HT1080 (cell line): ENCODE results near the gene CTF1. TPM values are rescaled to one million over a fixed set of nuclear protein-coding genes. Genes with fewer than 3 reads are reported as not detected.

Experiments used
- DNase-seq: peaks from one replicate; pipeline ENCODE4 v3.0.0-alpha.2; 2015; ENCODE audit warnings: low read depth
- small RNA-seq: library from RNA; depleted of rRNA; stranded (forward); fragments of <200 nt; gene quantifications from one replicate; pipeline ENCODE3, GENCODE V24; 2014
- total RNA-seq: library from RNA; depleted of rRNA; stranded (reverse); fragments of >200 nt; shearing (Covaris generic); gene quantifications from 2 replicates; pipeline ENCODE4 v1.2.3, GENCODE V29; 2014; rRNA removed

Gene CTF1
- total RNA-seq, 1 experiment from 2014 or later, result not detected

DNA sequence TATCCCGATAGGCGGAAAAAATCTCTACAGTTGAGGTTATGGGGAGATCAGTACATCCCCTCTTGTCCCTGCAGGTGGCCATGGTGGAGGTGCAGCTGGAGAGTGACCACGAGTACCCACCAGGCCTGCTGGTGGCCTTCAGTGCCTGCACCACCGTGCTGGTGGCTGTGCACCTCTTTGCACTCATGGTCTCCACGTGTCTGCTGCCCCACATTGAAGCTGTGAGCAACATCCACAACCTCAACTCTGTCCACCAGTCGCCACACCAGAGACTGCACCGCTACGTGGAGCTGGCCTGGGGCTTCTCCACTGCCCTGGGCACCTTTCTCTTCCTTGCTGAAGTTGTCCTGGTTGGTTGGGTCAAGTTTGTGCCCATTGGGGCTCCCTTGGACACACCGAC is 56.7 kb downstream of the CTF1 start:
- no peak for DNase-seq

Small RNA genes within 50 kb of the gene (small RNA-seq; reads per million reads assigned to genes)
- gene AC135048.1 (not detected), gene MIR4519 (not detected), gene MIR762 (not detected)

Other genes with a start within 250 kb of the CTF1 start
- 11.0 and 26.6 TPM in 2 replicates for gene PRR14, start 245.7 kb upstream of the CTF1 start, total RNA-seq
- 20.0 and 23.1 TPM in 2 replicates for gene FBRS, start 238.2 kb upstream of the CTF1 start, total RNA-seq
- 17.3 and 22.9 TPM in 2 replicates for gene SRCAP, start 197.4 kb upstream of the CTF1 start, total RNA-seq
- gene PHKG2, start 148.2 kb upstream of the CTF1 start, total RNA-seq, result 24.8 and 25.7 TPM in 2 replicates
- gene CFAP119, start 134.6 kb upstream of the CTF1 start, total RNA-seq, result 5.7 and 5.9 TPM in 2 replicates
- gene RNF40, start 134.3 kb upstream of the CTF1 start, total RNA-seq, result 96.2 and 104 TPM in 2 replicates
- 14.5 and 15.9 TPM in 2 replicates for gene ZNF629, start 109.4 kb upstream of the CTF1 start, total RNA-seq
- 42.5 and 56.2 TPM in 2 replicates for gene BCL7C, start 2.5 kb upstream of the CTF1 start, total RNA-seq
- gene FBXL19, start 27.0 kb downstream of the CTF1 start, total RNA-seq, result 61.1 and 70.8 TPM in 2 replicates
- gene ORAI3, start 52.5 kb downstream of the CTF1 start, total RNA-seq, result 9.4 and 10.5 TPM in 2 replicates
- gene SETD1A, start 61.1 kb downstream of the CTF1 start, total RNA-seq, result 3.1 and 5.3 TPM in 2 replicates
- 7.3 and 8.9 TPM in 2 replicates for gene HSD3B7, start 88.6 kb downstream of the CTF1 start, total RNA-seq
- 1.0 and 2.1 TPM in 2 replicates for gene STX1B, start 114.0 kb downstream of the CTF1 start, total RNA-seq
- gene STX4, start 136.9 kb downstream of the CTF1 start, total RNA-seq, result 37.9 and 43.7 TPM in 2 replicates
- 16.9 and 21.5 TPM in 2 replicates for gene ZNF668, start 177.6 kb downstream of the CTF1 start, total RNA-seq
- gene ZNF646, start 177.8 kb downstream of the CTF1 start, total RNA-seq, result 14.0 and 24.8 TPM in 2 replicates
- 0.72 and 0.80 TPM in 2 replicates for gene PRSS53, start 192.3 kb downstream of the CTF1 start, total RNA-seq
- 104 and 114 TPM in 2 replicates for gene VKORC1, start 198.2 kb downstream of the CTF1 start, total RNA-seq
- 56.4 and 66.0 TPM in 2 replicates for gene BCKDK, start 211.8 kb downstream of the CTF1 start, total RNA-seq
- gene KAT8, start 221.1 kb downstream of the CTF1 start, total RNA-seq, result 57.0 and 62.1 TPM in 2 replicates
- gene PRSS8, start 239.1 kb downstream of the CTF1 start, total RNA-seq, result not detected in 2 replicates